ENCODE data around the gene USP34. TPM values are rescaled to one million over a fixed set of nuclear protein-coding genes. Genes with fewer than 3 reads are reported as not detected.
"Not testable (repeated sequence)": the region's sequence is repeated elsewhere in the genome, so short reads cannot be mapped to it uniquely, and the experiment has no call there.

The USP34 gene
- total and polyA plus RNA-seq, 3 donors from 2014 or later = 92.3 to 235 (median 230) TPM

DNA sequence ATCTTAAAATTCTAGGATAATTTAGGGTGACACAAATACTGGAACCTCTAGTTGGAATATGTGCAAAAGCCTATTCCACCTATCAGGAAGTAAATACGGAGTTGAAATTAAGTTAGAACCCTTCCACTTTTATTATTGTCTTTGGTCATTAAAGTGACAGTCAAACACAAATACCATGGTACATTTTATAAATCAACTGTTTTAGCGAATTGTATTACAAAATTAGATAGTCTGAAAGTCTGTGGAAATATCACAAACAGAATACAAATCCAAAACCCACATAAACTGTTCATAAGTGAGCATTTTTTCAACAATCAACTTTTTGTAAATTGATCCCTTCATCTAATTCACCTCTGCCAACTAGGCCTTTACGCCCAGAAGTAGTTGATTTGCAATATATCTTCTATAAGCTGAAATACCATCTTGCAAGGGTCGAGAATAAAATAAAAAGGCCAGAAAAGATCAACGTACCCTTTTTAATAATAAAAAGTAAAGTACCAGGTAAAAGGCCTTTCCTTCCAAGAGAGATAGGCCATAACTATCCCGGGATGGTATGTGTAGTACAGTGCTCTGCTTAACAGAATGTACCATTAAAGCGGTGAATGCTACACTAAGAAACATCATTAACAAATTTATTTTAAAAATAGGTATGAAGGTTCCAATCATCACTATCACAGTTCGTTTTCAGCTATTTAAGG is 1.3 kb downstream of the USP34 start:
- intact Hi-C loops (cut with DNase I; ENCODE audit: low total_unique reads) = loop anchor here (2.0 kb wide), 1 partner anchor 67 kb away; no protein-coding TSS in a partner anchor
- Histone ChIP-seq H3K4me3 (peak overlapping the region; percentile 74 to 100), H3K27ac (peak overlapping the region; percentile 92 to 99), H3K4me1 (peaks cover 27% of the 10 kb centered on the region), H3K9me3 (no peaks in the 10 kb centered on the region), H3K36me3 (ENCODE audit: low read depth, missing control alignments) (no peaks in the 10 kb centered on the region), H3K27me3 (no peaks in the 10 kb centered on the region)
- DNase-seq = no peak
- no peak for TF ChIP-seq POLR2A (IDR thresholded peaks at IDR 0.05)
- TF ChIP-seq, protein P1, sequence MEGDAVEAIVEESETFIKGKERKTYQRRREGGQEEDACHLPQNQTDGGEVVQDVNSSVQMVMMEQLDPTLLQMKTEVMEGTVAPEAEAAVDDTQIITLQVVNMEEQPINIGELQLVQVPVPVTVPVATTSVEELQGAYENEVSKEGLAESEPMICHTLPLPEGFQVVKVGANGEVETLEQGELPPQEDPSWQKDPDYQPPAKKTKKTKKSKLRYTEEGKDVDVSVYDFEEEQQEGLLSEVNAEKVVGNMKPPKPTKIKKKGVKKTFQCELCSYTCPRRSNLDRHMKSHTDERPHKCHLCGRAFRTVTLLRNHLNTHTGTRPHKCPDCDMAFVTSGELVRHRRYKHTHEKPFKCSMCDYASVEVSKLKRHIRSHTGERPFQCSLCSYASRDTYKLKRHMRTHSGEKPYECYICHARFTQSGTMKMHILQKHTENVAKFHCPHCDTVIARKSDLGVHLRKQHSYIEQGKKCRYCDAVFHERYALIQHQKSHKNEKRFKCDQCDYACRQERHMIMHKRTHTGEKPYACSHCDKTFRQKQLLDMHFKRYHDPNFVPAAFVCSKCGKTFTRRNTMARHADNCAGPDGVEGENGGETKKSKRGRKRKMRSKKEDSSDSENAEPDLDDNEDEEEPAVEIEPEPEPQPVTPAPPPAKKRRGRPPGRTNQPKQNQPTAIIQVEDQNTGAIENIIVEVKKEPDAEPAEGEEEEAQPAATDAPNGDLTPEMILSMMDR (IDR thresholded peaks at IDR 0.05) = no peak
- whole genome bisulfite sequencing, 2 donors = 6% methylated on average over 8 of the region's 8 CpGs

DNA sequence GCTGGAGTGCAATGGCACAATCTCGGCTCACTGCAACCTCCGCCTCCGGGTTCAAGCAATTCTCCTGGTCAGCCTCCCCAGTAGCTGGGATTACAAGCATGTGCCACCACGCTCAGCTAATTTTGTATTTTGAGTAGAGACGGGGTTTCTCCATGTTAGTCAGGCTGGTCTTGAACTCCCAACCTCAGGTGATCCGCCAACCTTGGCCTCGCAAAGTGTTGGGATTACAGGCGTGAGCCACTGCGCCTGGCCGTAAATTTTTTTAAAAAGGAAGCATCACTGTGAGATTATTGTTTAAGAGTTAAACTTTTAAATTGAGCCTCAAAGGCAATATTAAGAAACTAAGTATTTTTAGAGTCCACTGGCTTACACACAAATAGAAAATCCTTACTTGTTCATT is 2.7 kb downstream of the USP34 start:
- peak overlapping the region; percentile 19 to 92 for H3K27ac ChIP-seq
- H3K9me3 ChIP-seq; intact Hi-C loops (cut with DNase I; ENCODE audit: low total_unique reads); DNase-seq; H3K36me3 ChIP-seq (ENCODE audit: low read depth, missing control alignments); H3K27me3 ChIP-seq; H3K4me3 ChIP-seq: not testable (repeated sequence)
- 74 to 86% methylated on average over 10 of the region's 10 CpGs for WGBS, 2 donors
- peaks cover 23% of the 10 kb centered on the region for H3K4me1 ChIP-seq

DNA sequence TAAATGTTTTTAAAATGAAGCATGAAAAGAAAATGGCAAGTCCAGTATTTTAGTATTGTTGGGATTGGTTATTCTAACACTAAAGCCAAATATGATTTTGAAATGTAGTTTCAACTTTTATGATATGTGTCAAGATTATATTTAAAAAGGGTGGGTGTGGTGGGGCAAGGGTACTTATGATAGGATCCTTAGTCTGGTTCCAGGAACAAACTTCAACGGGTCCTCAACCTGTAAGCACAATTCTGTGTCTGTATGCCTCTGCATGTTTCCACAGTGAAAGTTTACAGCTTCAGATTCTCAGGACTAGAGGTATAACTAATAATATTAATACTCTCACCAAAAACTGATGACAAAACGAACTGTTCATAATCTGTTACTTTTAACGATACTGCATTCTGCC is 5.8 kb downstream of the USP34 start:
- 42 to 59% methylated on average over 3 of the region's 3 CpGs for WGBS, 2 donors
- intact Hi-C loops (cut with DNase I; ENCODE audit: low total_unique reads) = no loop called here
- no peaks in the 10 kb centered on the region for H3K9me3 ChIP-seq
- no peaks in the 10 kb centered on the region for H3K36me3 ChIP-seq (ENCODE audit: low read depth, missing control alignments)
- no peak for DNase-seq
- no peaks in the 10 kb centered on the region for H3K27me3 ChIP-seq
- TF ChIP-seq POLR2A (IDR thresholded peaks at IDR 0.05) = no peak
- TF ChIP-seq, protein P1 (IDR thresholded peaks at IDR 0.05) = no peak
- peaks cover 18% of the 10 kb centered on the region for H3K4me1 ChIP-seq
- no peak overlapping the region for H3K27ac ChIP-seq
- no peak overlapping the region for H3K4me3 ChIP-seq

DNA sequence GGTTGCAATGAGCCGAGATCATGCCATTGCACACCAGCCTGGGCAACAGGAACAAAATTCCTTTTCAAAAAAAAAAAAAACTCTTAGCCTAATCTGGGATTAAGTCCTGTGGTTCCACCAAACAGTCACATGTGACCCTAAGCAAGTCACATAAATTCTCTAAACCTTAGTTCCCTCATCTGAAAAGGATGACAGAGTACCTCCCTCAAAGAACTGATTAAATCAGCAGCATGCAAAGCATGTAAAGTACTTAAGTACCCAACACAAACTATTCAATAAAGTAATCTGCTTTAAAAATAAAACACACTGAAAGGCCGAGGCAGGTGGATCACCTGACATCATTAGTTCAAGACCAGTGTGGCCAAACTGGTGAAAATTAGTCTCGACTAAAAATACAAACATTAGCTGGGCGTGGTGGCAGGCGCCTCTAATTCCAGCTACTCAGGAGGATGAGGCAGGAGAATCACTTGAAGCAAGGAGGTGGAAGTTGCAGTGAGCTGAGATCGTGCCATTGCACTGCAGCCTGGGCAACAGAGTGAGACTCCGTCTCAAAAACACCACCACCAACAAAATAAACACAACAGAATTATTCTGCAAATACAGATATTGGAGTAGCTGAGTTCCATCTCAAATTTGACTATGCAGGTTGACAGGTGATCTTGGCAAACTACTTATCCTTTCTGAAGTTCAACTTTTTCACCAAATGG is 7.0 kb downstream of the USP34 start:
- intact Hi-C loops (cut with DNase I; ENCODE audit: low total_unique reads) = no loop called here
- Histone ChIP-seq H3K36me3 (ENCODE audit: low read depth, missing control alignments) (no peaks in the 10 kb centered on the region), H3K9me3 (no peaks in the 10 kb centered on the region), H3K4me3 (no peak overlapping the region), H3K27ac (no peak overlapping the region), H3K27me3 (no peaks in the 10 kb centered on the region), H3K4me1 (peaks cover 19% of the 10 kb centered on the region)
- 83 to 86% methylated on average over 7 of the region's 7 CpGs for WGBS, 2 donors
- TF ChIP-seq, protein P1 (IDR thresholded peaks at IDR 0.05) = no peak
- TF ChIP-seq POLR2A (IDR thresholded peaks at IDR 0.05) = no peak
- no peak for DNase-seq

DNA sequence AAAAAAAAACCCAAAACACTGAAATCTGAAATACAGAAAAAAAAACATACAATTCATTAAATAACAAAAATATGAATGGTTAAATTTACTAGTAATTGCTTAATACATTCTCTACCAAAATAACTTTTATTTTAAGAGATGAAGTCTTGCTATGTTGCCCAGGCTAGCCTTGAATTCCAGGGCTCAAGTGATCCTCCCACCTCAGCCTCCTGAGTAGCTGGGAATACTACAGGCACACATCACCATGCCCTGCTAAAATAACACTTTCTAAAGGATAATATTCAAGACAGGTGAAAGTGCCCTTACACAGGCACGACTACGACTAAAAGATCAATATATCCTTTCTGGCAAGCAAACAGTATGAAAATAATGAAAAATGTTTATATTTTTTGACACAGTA is 9.5 kb downstream of the USP34 start:
- intact Hi-C loops (cut with DNase I; ENCODE audit: low total_unique reads) = no loop called here
- H3K4me1 ChIP-seq = peaks cover 22% of the 10 kb centered on the region
- WGBS, 2 donors = 94 to 95% methylated on average over 2 of the region's 2 CpGs

More for the DNA sequence above, 9.5 kb downstream of the USP34 start:
- Histone ChIP-seq H3K36me3 (ENCODE audit: low read depth, missing control alignments) (no peaks in the 10 kb centered on the region), H3K27me3 (no peaks in the 10 kb centered on the region), H3K27ac (no peak overlapping the region), H3K9me3 (no peaks in the 10 kb centered on the region), H3K4me3 (no peak overlapping the region)
- TF ChIP-seq POLR2A (IDR thresholded peaks at IDR 0.05) = no peak
- TF ChIP-seq, protein P1 (IDR thresholded peaks at IDR 0.05) = no peak
- DNase-seq = no peak
